ENCODE measurements around the gene RHEB.

RHEB gene

DNA sequence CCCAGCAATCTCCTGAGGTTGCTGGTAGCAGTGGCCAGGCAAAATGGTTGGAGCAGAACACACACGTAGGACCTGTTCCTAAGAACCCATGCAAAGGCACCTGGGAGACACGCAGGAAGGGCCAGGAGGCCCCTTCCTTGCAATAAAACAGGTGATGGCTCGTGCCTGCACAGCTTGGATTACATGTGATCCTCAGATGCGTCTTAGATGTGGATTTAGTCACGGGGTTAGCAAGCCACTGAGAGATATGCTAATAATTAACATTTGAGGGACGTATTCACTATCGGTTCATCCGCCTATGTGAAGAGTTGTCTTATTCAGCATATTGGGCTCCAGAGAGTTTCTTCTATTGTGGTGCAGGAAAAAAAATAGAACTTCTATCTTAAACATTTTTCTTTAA, 4.6 kb upstream of the RHEB start:
- TF ChIP-seq RAD21 (IDR thresholded peaks at IDR 0.05; ENCODE audit: low read depth) (no peak), CEBPB (IDR thresholded peaks at IDR 0.05) (no peak), NFIC (IDR thresholded peaks at IDR 0.05) (no peak), TEAD4 (IDR thresholded peaks at IDR 0.05) (no peak)
- TF ChIP-seq, protein P1, sequence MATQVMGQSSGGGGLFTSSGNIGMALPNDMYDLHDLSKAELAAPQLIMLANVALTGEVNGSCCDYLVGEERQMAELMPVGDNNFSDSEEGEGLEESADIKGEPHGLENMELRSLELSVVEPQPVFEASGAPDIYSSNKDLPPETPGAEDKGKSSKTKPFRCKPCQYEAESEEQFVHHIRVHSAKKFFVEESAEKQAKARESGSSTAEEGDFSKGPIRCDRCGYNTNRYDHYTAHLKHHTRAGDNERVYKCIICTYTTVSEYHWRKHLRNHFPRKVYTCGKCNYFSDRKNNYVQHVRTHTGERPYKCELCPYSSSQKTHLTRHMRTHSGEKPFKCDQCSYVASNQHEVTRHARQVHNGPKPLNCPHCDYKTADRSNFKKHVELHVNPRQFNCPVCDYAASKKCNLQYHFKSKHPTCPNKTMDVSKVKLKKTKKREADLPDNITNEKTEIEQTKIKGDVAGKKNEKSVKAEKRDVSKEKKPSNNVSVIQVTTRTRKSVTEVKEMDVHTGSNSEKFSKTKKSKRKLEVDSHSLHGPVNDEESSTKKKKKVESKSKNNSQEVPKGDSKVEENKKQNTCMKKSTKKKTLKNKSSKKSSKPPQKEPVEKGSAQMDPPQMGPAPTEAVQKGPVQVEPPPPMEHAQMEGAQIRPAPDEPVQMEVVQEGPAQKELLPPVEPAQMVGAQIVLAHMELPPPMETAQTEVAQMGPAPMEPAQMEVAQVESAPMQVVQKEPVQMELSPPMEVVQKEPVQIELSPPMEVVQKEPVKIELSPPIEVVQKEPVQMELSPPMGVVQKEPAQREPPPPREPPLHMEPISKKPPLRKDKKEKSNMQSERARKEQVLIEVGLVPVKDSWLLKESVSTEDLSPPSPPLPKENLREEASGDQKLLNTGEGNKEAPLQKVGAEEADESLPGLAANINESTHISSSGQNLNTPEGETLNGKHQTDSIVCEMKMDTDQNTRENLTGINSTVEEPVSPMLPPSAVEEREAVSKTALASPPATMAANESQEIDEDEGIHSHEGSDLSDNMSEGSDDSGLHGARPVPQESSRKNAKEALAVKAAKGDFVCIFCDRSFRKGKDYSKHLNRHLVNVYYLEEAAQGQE (IDR thresholded peaks at IDR 0.05; ENCODE audit: low read depth): no peak
- TF ChIP-seq, protein P2, sequence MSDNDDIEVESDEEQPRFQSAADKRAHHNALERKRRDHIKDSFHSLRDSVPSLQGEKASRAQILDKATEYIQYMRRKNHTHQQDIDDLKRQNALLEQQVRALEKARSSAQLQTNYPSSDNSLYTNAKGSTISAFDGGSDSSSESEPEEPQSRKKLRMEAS (IDR thresholded peaks at IDR 0.05): no peak

DNA sequence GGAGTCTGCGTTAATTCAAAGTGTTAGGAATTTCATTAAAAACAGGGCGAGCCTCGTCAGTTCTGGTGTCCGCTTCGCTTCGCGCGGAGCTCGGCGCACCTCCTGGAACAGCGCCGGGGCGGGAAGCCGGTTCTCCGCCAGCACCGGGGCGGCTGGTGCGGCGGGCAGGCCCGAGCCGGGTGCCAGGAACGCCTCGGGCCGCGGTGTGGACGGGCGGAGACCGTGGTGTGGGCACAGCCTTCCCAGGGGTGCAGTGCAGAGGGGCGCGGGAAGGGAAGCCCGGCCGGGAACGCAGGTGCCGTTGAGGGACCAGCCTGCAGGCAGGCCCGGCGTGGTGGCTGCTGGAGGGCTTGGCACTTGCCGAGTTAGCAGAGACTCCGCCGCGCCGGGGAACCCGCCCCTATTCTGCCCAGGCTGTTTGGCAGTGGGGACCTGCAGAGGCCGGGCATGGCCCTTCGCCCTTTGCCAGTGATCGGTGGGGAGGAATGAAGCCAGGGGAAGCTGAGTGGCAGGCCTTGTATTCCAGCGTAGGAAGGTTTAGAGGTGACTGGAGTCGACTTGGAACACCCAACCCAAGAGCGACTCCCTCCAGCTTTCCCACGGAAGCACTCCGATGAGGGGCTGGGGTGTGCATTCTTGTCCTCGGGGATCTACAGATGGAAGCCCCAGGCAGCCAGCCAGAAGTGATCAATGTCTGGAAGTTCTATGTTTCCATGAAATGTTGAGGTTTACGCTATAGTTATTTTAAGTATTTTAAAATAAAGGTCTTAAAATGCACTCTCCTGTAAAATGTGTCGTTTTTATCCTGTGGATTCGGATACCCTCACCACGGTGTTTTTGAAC, 945 bp upstream of the RHEB start:
- TF ChIP-seq NFIC (IDR thresholded peaks at IDR 0.05): no peak
- no peak for TF ChIP-seq FOXM1 (IDR thresholded peaks at IDR 0.05; ENCODE audit: borderline replicate concordance, low read depth)

DNA sequence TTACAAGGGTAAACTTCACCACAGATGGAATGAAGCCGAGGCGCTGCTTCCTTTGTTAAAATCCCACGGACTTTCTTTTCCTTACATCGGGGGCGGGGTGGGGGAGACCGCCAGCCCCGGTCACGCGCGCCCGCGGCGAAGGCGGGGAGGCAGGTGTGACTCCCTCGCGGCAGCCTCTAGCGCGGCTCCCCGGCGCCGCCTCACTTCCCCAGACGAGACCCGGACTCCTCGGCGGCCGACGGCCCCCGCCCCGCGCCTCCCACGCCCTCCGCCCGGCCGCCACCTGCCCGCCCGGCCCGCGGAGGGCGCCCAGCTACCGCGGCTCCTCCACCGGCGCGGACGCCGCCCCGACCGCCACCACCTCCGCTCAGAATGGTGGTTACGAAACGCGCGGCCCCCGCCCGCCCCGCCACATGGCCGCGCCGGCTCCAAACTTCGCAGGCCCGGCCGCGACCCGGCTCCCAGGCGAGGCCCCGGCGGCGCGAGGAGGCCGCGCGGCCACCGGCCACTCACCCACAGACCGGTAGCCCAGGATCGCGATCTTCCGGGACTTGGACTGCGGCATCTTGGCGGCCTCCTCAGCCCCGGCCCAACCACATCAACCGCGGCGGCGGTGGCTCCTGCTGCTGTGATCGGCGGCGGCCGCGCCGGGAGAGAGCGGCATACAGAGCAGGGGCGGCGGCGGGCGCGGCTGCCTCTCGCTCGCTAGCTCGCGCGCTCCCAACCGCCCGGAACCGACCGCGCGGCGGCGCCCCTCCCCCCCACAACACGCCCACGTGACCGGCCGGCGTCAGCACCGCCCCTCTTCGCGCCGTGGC, 539 bp downstream of the RHEB start:
- TF ChIP-seq, protein P2 (IDR thresholded peaks at IDR 0.05): peak; percentile 19; the same call in 1 of the 2 replicates
- peak; percentile 2; the same call in 1 of the 2 replicates for TF ChIP-seq RAD21 (IDR thresholded peaks at IDR 0.05; ENCODE audit: low read depth)

DNA sequence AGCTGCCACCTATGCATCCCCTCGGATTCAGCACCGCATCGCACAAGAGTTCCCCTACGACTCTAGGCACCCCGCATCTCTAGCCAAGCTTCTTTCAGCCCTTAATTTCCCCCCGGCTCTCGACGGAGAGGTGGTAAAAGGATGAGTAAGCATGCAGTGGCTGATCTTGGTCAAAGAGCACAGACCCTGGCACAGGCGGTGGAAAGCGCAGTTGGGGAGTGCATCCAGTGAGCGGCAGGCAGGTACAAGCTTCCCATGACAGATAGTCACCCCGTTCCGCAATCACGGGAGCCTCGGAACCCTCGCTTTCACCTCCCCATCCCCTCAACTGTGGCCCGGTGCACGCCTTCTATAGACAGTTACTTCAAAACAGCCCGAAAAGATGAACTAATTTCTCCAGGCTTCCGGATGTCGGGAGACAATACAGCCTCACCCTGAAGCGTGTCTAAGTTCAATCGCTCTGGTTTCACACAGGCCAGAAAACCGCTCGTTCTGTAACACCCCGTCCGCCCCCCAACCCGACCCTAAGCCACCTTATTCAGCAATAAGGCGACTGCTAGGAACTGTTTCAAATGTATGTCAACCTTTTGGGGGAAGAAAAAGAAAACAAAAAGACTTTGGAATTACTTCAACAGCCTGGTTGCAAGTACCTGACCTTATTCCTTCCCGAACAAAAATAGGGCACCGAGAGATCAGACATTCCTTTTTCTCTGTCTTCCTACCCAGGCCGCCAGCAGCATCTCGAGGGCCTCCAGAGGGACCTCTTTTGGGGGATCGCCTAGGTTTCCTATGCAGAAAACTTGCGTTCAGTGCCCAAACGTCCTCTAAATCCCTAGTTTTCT, 1.4 kb downstream of the RHEB start:
- TF ChIP-seq CREB1 (IDR thresholded peaks at IDR 0.05; ENCODE audit: low read depth): no peak
- no peak for TF ChIP-seq TAF1 (IDR thresholded peaks at IDR 0.05; ENCODE audit: low read depth)
- TF ChIP-seq EGR1 (IDR thresholded peaks at IDR 0.05): no peak
- TF ChIP-seq, protein P3, sequence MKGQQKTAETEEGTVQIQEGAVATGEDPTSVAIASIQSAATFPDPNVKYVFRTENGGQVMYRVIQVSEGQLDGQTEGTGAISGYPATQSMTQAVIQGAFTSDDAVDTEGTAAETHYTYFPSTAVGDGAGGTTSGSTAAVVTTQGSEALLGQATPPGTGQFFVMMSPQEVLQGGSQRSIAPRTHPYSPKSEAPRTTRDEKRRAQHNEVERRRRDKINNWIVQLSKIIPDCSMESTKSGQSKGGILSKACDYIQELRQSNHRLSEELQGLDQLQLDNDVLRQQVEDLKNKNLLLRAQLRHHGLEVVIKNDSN (IDR thresholded peaks at IDR 0.05): no peak
- TF ChIP-seq, protein P1 (IDR thresholded peaks at IDR 0.05; ENCODE audit: low read depth): no peak

DNA sequence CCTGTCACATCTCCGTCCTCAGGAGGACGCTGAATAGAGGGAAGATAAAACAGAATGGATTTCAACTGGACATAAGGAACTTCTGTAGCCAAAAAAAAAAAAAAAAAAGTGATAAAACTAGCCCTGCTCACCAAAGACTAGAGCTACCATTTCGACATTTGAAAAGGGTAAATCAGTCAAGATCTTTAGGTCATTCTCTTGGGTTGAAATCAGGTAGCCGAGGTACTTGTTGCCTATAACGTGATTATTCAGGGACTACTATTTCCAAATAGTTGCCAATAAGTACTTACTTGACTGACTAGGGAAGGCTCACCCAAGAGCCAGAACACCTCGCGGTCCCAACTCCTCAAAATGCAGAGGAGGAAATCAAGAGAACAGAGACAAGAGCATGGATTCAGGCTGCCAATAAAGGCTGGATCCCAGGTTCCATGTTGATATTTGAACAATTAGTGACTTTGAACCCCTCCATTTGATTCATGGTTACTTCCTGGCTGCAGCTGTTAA, 2.0 kb downstream of the RHEB start:
- TF ChIP-seq CEBPB (IDR thresholded peaks at IDR 0.05) (no peak), FOXM1 (IDR thresholded peaks at IDR 0.05; ENCODE audit: borderline replicate concordance, low read depth) (no peak), TCF12 (IDR thresholded peaks at IDR 0.05; ENCODE audit: low read depth) (no peak), TEAD4 (IDR thresholded peaks at IDR 0.05) (no peak), TAF1 (IDR thresholded peaks at IDR 0.05; ENCODE audit: low read depth) (no peak), CREB1 (IDR thresholded peaks at IDR 0.05; ENCODE audit: low read depth) (no peak), EP300 (IDR thresholded peaks at IDR 0.05; ENCODE audit: borderline replicate concordance) (no peak)
- TF ChIP-seq, protein P2 (IDR thresholded peaks at IDR 0.05): no peak
- TF ChIP-seq, protein P3 (IDR thresholded peaks at IDR 0.05): no peak

DNA sequence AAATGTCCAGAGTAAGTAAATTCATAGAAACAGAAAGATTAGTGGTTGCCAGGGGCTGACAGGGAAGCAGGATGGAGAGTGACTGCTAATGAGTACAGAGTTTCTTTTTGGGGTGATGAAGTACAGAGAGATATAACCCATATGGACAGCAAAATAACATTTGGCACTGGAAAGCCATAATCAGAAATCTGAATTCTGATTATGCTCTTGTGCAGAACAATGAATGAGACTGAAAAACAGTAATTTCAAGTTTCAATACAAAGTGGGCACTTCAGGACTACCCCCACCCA, 4.5 kb downstream of the RHEB start:
- TF ChIP-seq, protein P3 (IDR thresholded peaks at IDR 0.05): no peak
- no peak for TF ChIP-seq YY1 (IDR thresholded peaks at IDR 0.05; ENCODE audit: low read depth)
